Fibroblast of lung (primary cell): ENCODE results near the gene ITIH2. TPM values are rescaled to one million over a fixed set of nuclear protein-coding genes. Genes with fewer than 3 reads are reported as not detected.

Source experiments
- DNase-seq, 2 donors: peaks; one replicate each; pipeline versions ENCODE4 v3.0.0 to v3.0.0-alpha.2; 2010; ENCODE audit warnings: low read depth in 2 of 2
- H2AFZ ChIP-seq: 2 replicates; pipeline ENCODE4 v1.5.1; 2012; ENCODE audit warnings: low read length, control low read depth, inconsistent platforms
- H3K27ac ChIP-seq: 2 replicates; pipeline ENCODE4 v1.5.1; 2011; ENCODE audit warnings: low read length, control low read depth; ENCODE audit not compliant: insufficient read depth
- H3K27me3 ChIP-seq: 2 replicates; pipeline ENCODE4 v1.5.1; 2011; ENCODE audit warnings: mild to moderate bottlenecking, low read length; ENCODE audit not compliant: control insufficient read depth, insufficient read depth
- H3K36me3 ChIP-seq: 2 replicates; pipeline ENCODE4 v1.5.1; 2011; ENCODE audit warnings: low read length; ENCODE audit not compliant: control insufficient read depth, insufficient read depth
- H3K4me1 ChIP-seq: 2 replicates; pipeline ENCODE4 v1.5.1; 2011; ENCODE audit warnings: low read length; ENCODE audit not compliant: control insufficient read depth, insufficient read depth; ENCODE audit errors: extremely low read depth
- H3K4me2 ChIP-seq: 2 replicates; pipeline ENCODE4 v1.5.1; 2011; ENCODE audit warnings: low read length, control low read depth; ENCODE audit not compliant: insufficient read depth; ENCODE audit errors: extremely low read depth
- H3K4me3 ChIP-seq, 4 experiments: fragments of 200-600 bp in 1 of 4; sonication (generic) in 1 of 4; replicated peaks in 1 of 4; 2 replicates each; pipeline ENCODE4 v1.5.1; 2011 to 2016; ENCODE audit warnings: low read length in 4 of 4, low read depth in 3 of 4, mild to moderate bottlenecking in 3 of 4, control low read depth in 2 of 4, inconsistent platforms in 1 of 4, mixed read lengths in 1 of 4; ENCODE audit not compliant: insufficient read depth in 1 of 4; ENCODE audit errors: control extremely low read depth in 1 of 4
- H3K79me2 ChIP-seq: 2 replicates; pipeline ENCODE4 v1.5.1; 2012; ENCODE audit warnings: mild to moderate bottlenecking, low read length, inconsistent platforms; ENCODE audit not compliant: control insufficient read depth, insufficient read depth
- H3K9ac ChIP-seq: 2 replicates; pipeline ENCODE4 v1.5.1; 2011; ENCODE audit warnings: mild to moderate bottlenecking, low read length, control low read depth; ENCODE audit not compliant: insufficient read depth
- H3K9me3 ChIP-seq: 2 replicates; pipeline ENCODE4 v1.5.1; 2012; ENCODE audit warnings: low read depth, low read length; ENCODE audit not compliant: control insufficient read depth, insufficient read depth
- H4K20me1 ChIP-seq: 2 replicates; pipeline ENCODE4 v1.5.1; 2011; ENCODE audit warnings: low read length; ENCODE audit not compliant: control insufficient read depth, insufficient read depth; ENCODE audit errors: extremely low read depth
- CTCF ChIP-seq, 2 donors: IDR thresholded peaks in 1 of 2; conservative IDR thresholded peaks in 1 of 2; 1 replicate in 1 of 2; 2 replicates in 1 of 2; pipeline ENCODE4 v1.5.1; 2011 to 2012; ENCODE audit warnings: low read length in 2 of 2, control low read depth in 1 of 2, inconsistent platforms in 1 of 2, low read depth in 1 of 2, mild to moderate bottlenecking in 1 of 2
- EZH2 ChIP-seq: IDR thresholded peaks from 2 replicates; pipeline ENCODE4 v1.5.1; 2012; ENCODE audit warnings: low read length, control low read depth, mild to moderate bottlenecking; ENCODE audit errors: missing control alignments
- polyA plus RNA-seq, 2 donors: library from polyadenylated mRNA; depleted of rRNA in 1 of 2; stranded (reverse) in 1 of 2; unstranded in 1 of 2; fragments of >200 nt; gene quantifications; 2 replicates each; pipeline ENCODE4 v1.2.1, GENCODE V29; 2011 to 2012; ENCODE audit warnings: missing spikeins in 1 of 2
- total RNA-seq: library from RNA; depleted of rRNA; stranded (reverse); fragments of >200 nt; gene quantifications from 2 replicates; pipeline ENCODE4 v1.2.1, GENCODE V29; 2014

The ITIH2 gene
- total and polyA plus RNA-seq, 2 donors (not counting 1 experiment from before 2014, with no cell fraction given) = not detected

- H3K9ac ChIP-seq = no peak overlapping the region
- no peaks in the 10 kb centered on the region for H3K36me3 ChIP-seq
- no peak overlapping the region for H2AFZ ChIP-seq
- H4K20me1 ChIP-seq = no peaks in the 10 kb centered on the region
- no peak overlapping the region for H3K4me2 ChIP-seq
- no peak overlapping the region for H3K4me3 ChIP-seq
- H3K4me1 ChIP-seq = no peaks in the 10 kb centered on the region
- TF ChIP-seq CTCF (conservative IDR thresholded peaks at IDR 0.05 in 1 of 2, IDR thresholded peaks at IDR 0.05 in 1 of 2; ENCODE audit: low read depth in 1 of 2, low read length in 2 of 2) = no peak
- TF ChIP-seq EZH2 = no peak
- no peak for DNase-seq
- no peaks in the 10 kb centered on the region for H3K79me2 ChIP-seq
- no peak overlapping the region for H3K27ac ChIP-seq
- no peaks in the 10 kb centered on the region for H3K27me3 ChIP-seq
- H3K9me3 ChIP-seq = no peaks in the 10 kb centered on the region
These were observed 4.0 kb downstream of the ITIH2 start for GRCh38 chr10:7707102-7707501.

- H3K4me2 ChIP-seq = no peak overlapping the region
- TF ChIP-seq EZH2 (no peak), CTCF (conservative IDR thresholded peaks at IDR 0.05 in 1 of 2, IDR thresholded peaks at IDR 0.05 in 1 of 2; ENCODE audit: low read depth in 1 of 2, low read length in 2 of 2) (no peak)
- no peaks in the 10 kb centered on the region for H3K27me3 ChIP-seq
- H3K4me1 ChIP-seq = no peaks in the 10 kb centered on the region
- no peak overlapping the region for H3K9ac ChIP-seq
- no peaks in the 10 kb centered on the region for H3K36me3 ChIP-seq
- no peaks in the 10 kb centered on the region for H3K79me2 ChIP-seq
- no peak overlapping the region for H2AFZ ChIP-seq
- no peaks in the 10 kb centered on the region for H3K9me3 ChIP-seq
- H3K27ac ChIP-seq = no peak overlapping the region
- H3K4me3 ChIP-seq = no peak overlapping the region
- H4K20me1 ChIP-seq = no peaks in the 10 kb centered on the region
- no peak for DNase-seq
These were observed 4.9 kb downstream of the ITIH2 start for GRCh38 chr10:7707858-7708622.

GRCh38 chr10:7708832-7709231 is 5.7 kb downstream of the ITIH2 start:
- TF ChIP-seq CTCF (conservative IDR thresholded peaks at IDR 0.05 in 1 of 2, IDR thresholded peaks at IDR 0.05 in 1 of 2; ENCODE audit: low read depth in 1 of 2, low read length in 2 of 2) (no peak), EZH2 (no peak)
- H3K27ac ChIP-seq = no peak overlapping the region
- no peak overlapping the region for H3K4me3 ChIP-seq
- H4K20me1 ChIP-seq = no peaks in the 10 kb centered on the region
- no peaks in the 10 kb centered on the region for H3K27me3 ChIP-seq
- H3K4me2 ChIP-seq = no peak overlapping the region
- no peaks in the 10 kb centered on the region for H3K79me2 ChIP-seq
- H3K36me3 ChIP-seq = no peaks in the 10 kb centered on the region
- H3K9ac ChIP-seq = no peak overlapping the region
- no peaks in the 10 kb centered on the region for H3K9me3 ChIP-seq
- no peaks in the 10 kb centered on the region for H3K4me1 ChIP-seq
- DNase-seq = no peak
- H2AFZ ChIP-seq = no peak overlapping the region
